GM19455 (cell line): Measurements from ENCODE around the gene TERT.
"Not testable (repeated sequence)": the region's sequence is repeated elsewhere in the genome, so short reads cannot be mapped to it uniquely, and the experiment has no call there.

Experiments used
- ATAC-seq: cut with Tn5 transposase; IDR thresholded peaks from one replicate; pipeline ENCODE4 v1.9.1; 2021; ENCODE audit not compliant: unreplicated experiment

TERT gene

GRCh38 chr5:1280177-1281037, 14.5 kb downstream of the TERT start:
- no peak for ATAC-seq

DNA sequence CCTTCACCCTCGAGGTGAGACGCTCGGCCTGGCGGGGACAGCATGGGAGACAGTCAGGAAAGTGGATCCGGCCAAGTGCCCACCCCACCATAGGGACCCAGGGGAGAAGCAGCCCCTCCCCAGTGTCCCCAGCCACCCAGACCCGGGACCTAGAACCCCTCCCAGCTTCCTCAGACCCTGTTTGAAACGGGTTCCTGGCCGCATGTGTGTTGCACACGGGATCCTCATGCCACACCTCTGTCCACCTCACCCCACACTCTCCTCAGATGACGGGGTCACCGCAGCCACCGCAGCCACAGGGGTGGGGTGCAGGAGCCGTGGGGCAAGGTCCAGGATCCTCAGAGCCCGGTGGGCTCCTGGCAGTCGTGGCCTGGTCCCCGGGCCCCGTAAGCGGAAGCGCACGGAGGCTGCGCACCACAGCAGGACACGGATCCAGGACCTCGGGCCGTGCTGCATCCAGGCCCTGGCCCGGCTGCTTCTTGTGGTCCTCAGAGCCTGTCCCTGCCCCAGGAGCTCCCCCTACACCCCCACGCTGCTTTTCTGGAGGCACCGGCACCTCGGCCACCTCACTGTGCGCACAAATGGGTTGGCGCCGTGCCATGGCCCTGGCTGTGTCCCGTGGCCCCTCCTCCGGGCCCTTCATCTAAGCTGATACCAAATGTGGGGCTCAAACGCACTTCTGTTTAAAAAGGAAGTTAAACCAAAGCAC, 15.3 kb downstream of the TERT start:
- no peak for ATAC-seq

GRCh38 chr5:1278656-1279442, 16.0 kb downstream of the TERT start:
- ATAC-seq, result no peak

GRCh38 chr5:1278216-1278615, 16.7 kb downstream of the TERT start:
- no peak for ATAC-seq

DNA sequence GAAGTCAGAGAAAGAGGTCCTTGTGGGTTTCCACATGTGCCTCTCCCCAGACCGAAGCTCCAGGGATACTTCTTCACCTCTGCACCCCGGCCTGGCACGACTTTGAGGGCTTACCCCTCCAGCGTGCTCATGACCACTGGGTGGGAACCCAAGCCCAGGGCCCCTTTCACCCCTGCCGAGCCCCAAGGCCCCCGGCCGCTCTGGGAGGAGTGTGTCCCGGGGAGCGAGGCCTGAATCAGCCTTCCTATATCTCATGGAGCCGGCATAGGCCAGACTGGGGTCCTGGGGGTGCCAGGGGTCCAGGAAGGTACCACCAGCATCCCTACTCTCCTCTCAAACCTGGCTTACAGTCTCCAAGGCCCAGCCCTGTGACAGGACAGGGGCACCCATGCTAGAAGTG, 17.1 kb downstream of the TERT start:
- no peak for ATAC-seq

- ATAC-seq, result no peak
These were observed 17.5 kb downstream of the TERT start for GRCh38 chr5:1277331-1277730.

GRCh38 chr5:1276930-1277329, 17.9 kb downstream of the TERT start:
- ATAC-seq, result no peak

DNA sequence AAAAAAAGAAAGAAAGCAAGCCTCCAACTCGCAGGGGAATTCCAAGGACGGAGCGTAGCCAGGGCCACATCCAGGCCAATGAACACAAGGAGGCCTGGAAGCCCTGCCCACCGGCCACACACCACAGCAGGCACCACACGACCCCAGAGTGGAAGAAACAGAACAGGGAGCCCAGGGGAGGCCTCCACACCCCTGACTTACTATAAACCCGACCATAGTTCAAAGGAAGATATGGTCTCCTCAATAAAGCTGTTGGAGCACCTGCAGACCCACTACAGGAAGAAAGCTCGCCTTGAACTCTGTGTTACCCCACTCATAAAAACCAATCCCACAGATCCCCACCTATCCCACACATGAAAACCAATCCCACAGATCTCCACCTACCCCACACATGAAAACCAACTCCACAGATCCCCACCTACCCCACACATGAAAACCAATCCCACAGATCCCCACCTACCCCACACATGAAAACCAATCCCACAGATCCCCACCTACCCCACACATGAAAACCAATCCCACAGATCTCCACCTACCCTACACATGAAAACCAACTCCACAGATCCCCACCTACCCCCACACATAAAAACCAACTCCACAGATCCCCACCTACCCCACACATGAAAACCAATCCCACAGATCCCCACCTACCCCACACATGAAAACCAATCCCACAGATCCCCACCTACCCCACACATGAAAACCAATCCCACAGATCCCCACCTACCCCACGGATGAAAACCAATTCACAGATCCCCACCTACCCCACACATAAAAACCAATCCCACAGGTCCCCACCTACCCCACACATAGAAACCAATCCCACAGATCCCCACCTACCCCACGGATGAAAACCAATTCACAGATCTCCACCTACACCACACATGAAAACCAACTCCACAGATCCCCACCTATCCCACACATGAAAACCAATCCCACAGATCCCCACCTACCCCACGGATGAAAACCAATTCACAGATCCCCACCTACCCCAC, 19.2 kb downstream of the TERT start:
- ATAC-seq, result not testable (repeated sequence)

GRCh38 chr5:1274471-1274870, 20.4 kb downstream of the TERT start:
- no peak for ATAC-seq

GRCh38 chr5:1273745-1274144, 21.1 kb downstream of the TERT start:
- no peak for ATAC-seq

- no peak for ATAC-seq
These were observed 22.7 kb downstream of the TERT start for GRCh38 chr5:1272201-1272600.

DNA sequence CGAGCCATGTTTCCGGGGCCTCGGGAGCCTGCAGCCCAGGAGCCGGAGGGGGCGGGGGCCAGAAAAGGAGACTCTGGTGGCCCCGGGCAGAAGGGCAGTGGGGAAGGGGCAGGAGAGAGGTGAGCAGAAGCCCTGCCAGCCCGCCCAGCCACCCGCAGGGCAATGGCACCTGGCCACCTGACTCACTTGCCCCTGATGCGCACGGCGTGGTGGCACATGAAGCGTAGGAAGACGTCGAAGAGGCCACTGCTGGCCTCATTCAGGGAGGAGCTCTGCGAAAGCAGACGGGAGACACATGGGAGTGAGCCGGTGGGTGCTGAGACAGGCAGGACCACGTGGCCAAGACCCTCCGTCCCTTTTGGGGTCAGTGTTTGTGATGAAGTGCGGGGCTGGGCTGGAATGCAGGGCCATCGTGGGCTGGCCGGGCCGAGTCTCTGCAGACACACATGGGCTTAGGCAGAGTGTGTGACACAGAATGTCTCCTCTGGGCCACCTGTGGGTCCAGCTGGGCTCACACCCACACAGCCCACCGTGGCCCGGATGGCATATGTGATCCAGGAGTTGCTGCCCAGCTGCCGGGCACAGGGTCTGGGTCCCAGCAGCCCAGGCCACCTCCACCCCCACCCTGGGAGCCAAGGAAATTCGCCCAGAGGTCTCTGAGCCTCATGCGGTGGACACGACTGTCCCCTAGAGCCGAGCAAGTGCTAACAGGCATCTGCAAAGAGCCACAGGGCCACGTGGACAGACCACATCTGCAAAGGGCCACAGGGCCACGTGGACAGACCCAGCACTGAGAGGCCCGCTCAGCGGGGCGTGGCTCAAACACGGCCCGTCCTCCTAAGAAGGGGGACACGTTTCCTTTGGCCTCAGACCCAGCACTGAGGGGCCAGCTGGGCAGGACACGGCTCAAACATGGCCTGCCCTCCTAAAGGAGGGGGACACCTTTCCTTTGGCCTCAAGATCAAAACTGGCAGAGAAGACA, 23.6 kb downstream of the TERT start:
- ATAC-seq, result no peak

GRCh38 chr5:1270426-1270825, 24.4 kb downstream of the TERT start:
- ATAC-seq, result no peak

DNA sequence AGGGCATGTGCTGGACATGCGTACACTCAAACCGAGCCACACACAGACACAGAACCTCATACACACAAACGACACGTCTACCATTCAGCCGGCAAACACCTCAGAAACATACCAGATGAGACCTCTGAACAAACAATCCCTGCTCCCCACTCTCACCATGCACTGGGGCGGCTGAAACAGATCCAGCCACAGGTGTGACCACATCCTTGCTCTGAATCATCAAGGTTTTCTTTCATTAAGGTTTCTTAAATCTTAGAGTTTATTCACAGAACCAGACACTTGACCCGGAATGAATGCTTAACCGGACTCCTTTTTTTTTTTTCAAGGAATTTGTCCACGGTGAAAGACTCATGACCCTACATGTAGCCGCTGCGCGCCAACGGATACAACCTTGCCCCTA, 26.2 kb downstream of the TERT start:
- ATAC-seq, result no peak

GRCh38 chr5:1268056-1268455, 26.8 kb downstream of the TERT start:
- no peak for ATAC-seq

DNA sequence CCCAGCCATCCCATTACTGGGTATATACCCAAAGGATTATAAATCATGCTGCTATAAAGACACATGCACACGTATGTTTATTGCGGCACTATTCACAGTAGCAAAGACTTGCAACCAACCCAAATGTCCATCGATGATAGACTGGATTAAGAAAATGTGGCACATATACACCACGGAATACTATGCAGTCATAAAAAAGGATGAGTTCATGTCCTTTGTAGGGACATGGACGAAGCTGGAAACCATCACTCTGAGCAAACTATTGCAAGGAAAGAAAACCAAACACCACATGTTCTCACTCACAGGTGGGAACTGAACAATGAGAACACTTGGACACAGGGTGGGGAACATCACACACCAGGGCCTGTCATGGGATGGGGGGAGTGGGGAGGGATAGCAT, 27.4 kb downstream of the TERT start:
- not testable (repeated sequence) for ATAC-seq

DNA sequence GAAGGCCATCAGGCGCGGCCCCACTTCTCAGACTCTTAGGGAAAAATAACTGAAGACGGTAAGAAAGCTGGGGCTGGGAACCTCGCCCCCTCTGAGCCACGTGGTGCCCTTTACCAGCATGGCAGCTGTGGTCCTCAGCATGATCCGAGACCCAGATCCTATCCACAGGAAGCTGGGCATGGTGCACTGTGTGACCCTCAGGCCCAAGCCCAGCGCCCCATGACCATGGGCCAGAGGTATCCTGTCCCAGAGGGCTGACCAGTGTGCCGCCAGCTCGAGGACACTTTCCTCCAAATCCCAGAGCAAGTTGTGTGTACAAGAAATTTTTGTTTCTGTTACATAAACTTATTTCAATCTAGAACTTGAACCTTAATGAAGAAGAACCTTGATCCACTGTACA, 28.1 kb downstream of the TERT start:
- ATAC-seq, result no peak

DNA sequence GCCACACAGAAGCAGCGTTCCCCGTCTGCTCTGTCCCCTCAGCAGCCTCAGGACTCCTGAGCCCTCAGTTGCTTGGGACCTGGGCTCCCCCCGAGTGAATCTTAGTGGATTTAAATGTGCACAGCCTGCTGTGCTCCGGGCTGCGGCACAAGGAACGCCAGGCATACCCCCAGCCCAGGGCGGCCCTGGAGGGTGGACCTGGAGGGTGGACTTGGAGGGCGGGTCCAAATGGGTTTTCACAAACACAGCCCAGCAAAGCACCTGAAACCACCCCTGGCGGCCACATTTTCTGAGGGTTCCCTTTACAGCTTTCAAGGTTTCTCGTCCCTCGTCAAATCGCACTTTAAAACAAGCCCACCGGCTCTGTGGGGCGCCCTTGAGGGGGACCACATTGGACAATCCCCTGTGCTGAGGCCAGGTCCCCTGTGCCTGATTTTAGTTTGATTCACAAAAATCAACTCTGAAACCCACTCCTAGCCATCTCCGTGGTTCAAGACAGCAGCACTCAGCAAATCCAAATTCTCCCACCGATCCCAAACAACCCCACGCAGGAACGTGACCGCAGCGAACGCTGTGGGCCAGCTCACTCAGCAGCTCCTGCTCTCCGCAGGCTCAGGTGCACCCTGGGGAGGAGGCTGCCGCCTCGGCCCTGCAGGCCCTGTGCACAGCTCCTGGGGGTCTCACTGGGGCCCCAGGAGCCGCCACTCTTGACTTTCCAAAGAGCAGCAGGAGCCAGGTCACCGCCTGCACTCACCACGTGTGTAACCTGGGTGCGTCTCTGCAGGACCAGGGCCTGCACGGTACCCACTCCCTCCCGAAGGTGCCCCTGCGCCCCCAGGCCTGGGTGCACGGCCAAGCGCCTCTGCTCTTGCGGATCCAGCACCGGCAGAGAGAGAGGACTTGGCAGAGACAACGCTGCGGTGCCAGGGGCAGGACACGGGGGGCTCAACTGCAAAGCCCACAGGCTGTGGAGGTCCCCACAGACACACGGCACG, 29.1 kb downstream of the TERT start:
- no peak for ATAC-seq
